HEK293T (cell line): ENCODE results near the gene NFYB.

Experiments used
- ARNT ChIP-seq: fragments of 450-650 bp; IDR thresholded peaks from 2 replicates; pipeline ENCODE4 v1.6.1; 2017; ENCODE audit warnings: mild to moderate bottlenecking
- BHLHE40 ChIP-seq: fragments of 450-650 bp; IDR thresholded peaks from 2 replicates; pipeline ENCODE4 v1.6.1; 2016; ENCODE audit warnings: mild to moderate bottlenecking, moderate library complexity, borderline replicate concordance
- ELF4 ChIP-seq: fragments of 450-650 bp; IDR thresholded peaks from 2 replicates; pipeline ENCODE4 v1.6.1; 2017; ENCODE audit warnings: antibody characterized with exemption
- FOXA1 ChIP-seq: fragments of 450-650 bp; IDR thresholded peaks from 2 replicates; pipeline ENCODE4 v1.6.1; 2016; ENCODE audit warnings: mild to moderate bottlenecking
- L3MBTL2 ChIP-seq: fragments of 450-650 bp; conservative IDR thresholded peaks from 2 replicates; pipeline ENCODE4 v1.6.1; 2016; ENCODE audit warnings: mild to moderate bottlenecking
- LEF1 ChIP-seq: fragments of 450-650 bp; IDR thresholded peaks from 2 replicates; pipeline ENCODE4 v1.6.1; 2017; ENCODE audit warnings: mild to moderate bottlenecking, borderline replicate concordance
- PKNOX1 ChIP-seq: fragments of 450-650 bp; IDR thresholded peaks from 2 replicates; pipeline ENCODE4 v1.6.1; 2016
- SP1 ChIP-seq: fragments of 450-650 bp; IDR thresholded peaks from 2 replicates; pipeline ENCODE4 v1.6.1; 2017
- SUZ12 ChIP-seq: fragments of 450-650 bp; IDR thresholded peaks from 2 replicates; pipeline ENCODE4 v1.6.1; 2016; ENCODE audit warnings: mild to moderate bottlenecking
- ZNF384 ChIP-seq: fragments of 450-650 bp; IDR thresholded peaks from 2 replicates; pipeline ENCODE4 v1.6.1; 2016

DNA sequence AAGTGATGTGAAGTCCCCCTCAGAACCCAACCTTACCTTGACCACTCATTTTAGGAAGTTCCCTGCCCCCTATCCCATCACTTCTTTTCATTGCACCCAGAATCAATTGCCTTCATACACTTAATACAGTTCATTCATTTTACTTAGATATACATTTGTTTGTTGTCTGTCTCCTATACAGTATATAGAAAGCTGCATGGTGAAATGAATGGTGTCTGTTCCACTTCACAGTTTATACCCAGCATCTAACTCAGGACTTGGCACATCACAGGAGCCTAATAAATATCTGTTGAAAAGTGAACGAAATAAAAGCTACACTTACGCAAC, 39.3 kb upstream of the NFYB start:
- no peak for TF ChIP-seq PKNOX1
- TF ChIP-seq LEF1: no peak
- TF ChIP-seq SUZ12: no peak
- TF ChIP-seq L3MBTL2: no peak
- TF ChIP-seq BHLHE40: no peak
- TF ChIP-seq ELF4: no peak
- no peak for TF ChIP-seq FOXA1
- no peak for TF ChIP-seq SP1
- no peak for TF ChIP-seq ARNT
- no peak for TF ChIP-seq ZNF384
